Measurements from ENCODE around the gene MTMR2. TPM values are rescaled to one million over a fixed set of nuclear protein-coding genes. Genes with fewer than 3 reads are reported as not detected.

The MTMR2 gene
- total and polyA plus RNA-seq, 4 donors: 24.8 to 40.6 (median 32.3) TPM

GRCh38 chr11:95803973-95804372 is 119.9 kb downstream of the MTMR2 start:
- Histone ChIP-seq H3K27me3 (ENCODE audit: control insufficient read depth in 1 of 2, insufficient read depth in 2 of 2, low read length in 1 of 2) (no peaks in the 10 kb centered on the region), H3K27ac (ENCODE audit: low read depth in 1 of 2, low read length in 2 of 2) (no peak overlapping the region), H3K9me3 (ENCODE audit: control insufficient read depth, low read length) (no peaks in the 10 kb centered on the region), H3K4me1 (ENCODE audit: control insufficient read depth in 1 of 2, insufficient read depth in 2 of 2, low read length in 2 of 2) (no peaks in the 10 kb centered on the region), H3K36me3 (ENCODE audit: control insufficient read depth in 1 of 2, insufficient read depth in 2 of 2, low read length in 1 of 2) (peaks cover 0 to 6% of the 10 kb centered on the region in 2 donors), H3K4me3 (ENCODE audit: low read length in 2 of 2) (no peak overlapping the region)
- WGBS, 2 donors: 96 to 97% methylated on average over 2 of the region's 2 CpGs
- DNase-seq: no peak
- intact Hi-C loops (cut with DNase I): no loop called here
- no peak for ATAC-seq (ENCODE audit: low FRiP score)

GRCh38 chr11:95802806-95803205 is 121.1 kb downstream of the MTMR2 start:
- WGBS, 2 donors: 90 to 100% methylated on average over 1 of the region's 1 CpG
- H3K4me3 ChIP-seq (ENCODE audit: low read length in 2 of 2): no peak overlapping the region
- ATAC-seq (ENCODE audit: low FRiP score) (no peak), DNase-seq (no peak)
- no peaks in the 10 kb centered on the region for H3K27me3 ChIP-seq (ENCODE audit: control insufficient read depth in 1 of 2, insufficient read depth in 2 of 2, low read length in 1 of 2)
- H3K4me1 ChIP-seq (ENCODE audit: control insufficient read depth in 1 of 2, insufficient read depth in 2 of 2, low read length in 2 of 2): no peaks in the 10 kb centered on the region
- peaks cover 0 to 6% of the 10 kb centered on the region in 2 donors for H3K36me3 ChIP-seq (ENCODE audit: control insufficient read depth in 1 of 2, insufficient read depth in 2 of 2, low read length in 1 of 2)
- no peaks in the 10 kb centered on the region for H3K9me3 ChIP-seq (ENCODE audit: control insufficient read depth, low read length)
- no peak overlapping the region for H3K27ac ChIP-seq (ENCODE audit: low read depth in 1 of 2, low read length in 2 of 2)
- intact Hi-C loops (cut with DNase I): no loop called here

GRCh38 chr11:95800438-95800837 is 123.5 kb downstream of the MTMR2 start:
- ATAC-seq (ENCODE audit: low FRiP score) (no peak), DNase-seq (no peak)
- intact Hi-C loops (cut with DNase I): no loop called here

GRCh38 chr11:95799546-95799945 is 124.4 kb downstream of the MTMR2 start:
- WGBS, 2 donors: 73 to 87% methylated on average over 1 of the region's 1 CpG
- intact Hi-C loops (cut with DNase I): no loop called here
- H3K9me3 ChIP-seq (ENCODE audit: control insufficient read depth, low read length): no peaks in the 10 kb centered on the region
- H3K4me1 ChIP-seq (ENCODE audit: control insufficient read depth in 1 of 2, insufficient read depth in 2 of 2, low read length in 2 of 2): no peaks in the 10 kb centered on the region
- no peak for ATAC-seq (ENCODE audit: low FRiP score)
- H3K36me3 ChIP-seq (ENCODE audit: control insufficient read depth in 1 of 2, insufficient read depth in 2 of 2, low read length in 1 of 2): peaks cover 0 to 6% of the 10 kb centered on the region in 2 donors
- H3K27ac ChIP-seq (ENCODE audit: low read depth in 1 of 2, low read length in 2 of 2): no peak overlapping the region
- DNase-seq: no peak
- H3K27me3 ChIP-seq (ENCODE audit: control insufficient read depth in 1 of 2, insufficient read depth in 2 of 2, low read length in 1 of 2): no peaks in the 10 kb centered on the region
- no peak overlapping the region for H3K4me3 ChIP-seq (ENCODE audit: low read length in 2 of 2)

More at GRCh38 chr11:95800438-95800837, 123.5 kb downstream of the MTMR2 start:
- Histone ChIP-seq H3K9me3 (ENCODE audit: control insufficient read depth, low read length) (no peaks in the 10 kb centered on the region), H3K4me3 (ENCODE audit: low read length in 2 of 2) (no peak overlapping the region), H3K36me3 (ENCODE audit: control insufficient read depth in 1 of 2, insufficient read depth in 2 of 2, low read length in 1 of 2) (peaks cover 0 to 6% of the 10 kb centered on the region in 2 donors), H3K27me3 (ENCODE audit: control insufficient read depth in 1 of 2, insufficient read depth in 2 of 2, low read length in 1 of 2) (no peaks in the 10 kb centered on the region), H3K27ac (ENCODE audit: low read depth in 1 of 2, low read length in 2 of 2) (no peak overlapping the region), H3K4me1 (ENCODE audit: control insufficient read depth in 1 of 2, insufficient read depth in 2 of 2, low read length in 2 of 2) (no peaks in the 10 kb centered on the region)
- WGBS, 2 donors: 93 to 94% methylated on average over 12 of the region's 12 CpGs

- H3K36me3 ChIP-seq (ENCODE audit: control insufficient read depth in 1 of 2, insufficient read depth in 2 of 2, low read length in 1 of 2): peaks cover 0 to 4% of the 10 kb centered on the region in 2 donors
- no peak overlapping the region for H3K27ac ChIP-seq (ENCODE audit: low read depth in 1 of 2, low read length in 2 of 2)
- intact Hi-C loops (cut with DNase I): no loop called here
- no peaks in the 10 kb centered on the region for H3K9me3 ChIP-seq (ENCODE audit: control insufficient read depth, low read length)
- WGBS, 2 donors: 73 to 79% methylated on average over 4 of the region's 4 CpGs
- no peak overlapping the region for H3K4me3 ChIP-seq (ENCODE audit: low read length in 2 of 2)
- H3K27me3 ChIP-seq (ENCODE audit: control insufficient read depth in 1 of 2, insufficient read depth in 2 of 2, low read length in 1 of 2): no peaks in the 10 kb centered on the region
- H3K4me1 ChIP-seq (ENCODE audit: control insufficient read depth in 1 of 2, insufficient read depth in 2 of 2, low read length in 2 of 2): no peaks in the 10 kb centered on the region
- DNase-seq: no peak
- ATAC-seq (ENCODE audit: low FRiP score): no peak
Measured at GRCh38 chr11:95796501-95796900, 127.4 kb downstream of the MTMR2 start.

- H3K27me3 ChIP-seq (ENCODE audit: control insufficient read depth in 1 of 2, insufficient read depth in 2 of 2, low read length in 1 of 2): no peaks in the 10 kb centered on the region
- H3K9me3 ChIP-seq (ENCODE audit: control insufficient read depth, low read length): no peaks in the 10 kb centered on the region
- H3K36me3 ChIP-seq (ENCODE audit: control insufficient read depth in 1 of 2, insufficient read depth in 2 of 2, low read length in 1 of 2): peaks cover 0 to 4% of the 10 kb centered on the region in 2 donors
- intact Hi-C loops (cut with DNase I): no loop called here
- no peak overlapping the region for H3K27ac ChIP-seq (ENCODE audit: low read depth in 1 of 2, low read length in 2 of 2)
- 83 to 94% methylated on average over 3 of the region's 3 CpGs for WGBS, 2 donors
- H3K4me1 ChIP-seq (ENCODE audit: control insufficient read depth in 1 of 2, insufficient read depth in 2 of 2, low read length in 2 of 2): no peaks in the 10 kb centered on the region
- DNase-seq: no peak
- no peak for ATAC-seq (ENCODE audit: low FRiP score)
- H3K4me3 ChIP-seq (ENCODE audit: low read length in 2 of 2): no peak overlapping the region
Measured at GRCh38 chr11:95795627-95796295, 128.1 kb downstream of the MTMR2 start.

- WGBS, 2 donors: 92 to 94% methylated on average over 5 of the region's 5 CpGs
- H3K9me3 ChIP-seq (ENCODE audit: control insufficient read depth, low read length): no peaks in the 10 kb centered on the region
- no peak overlapping the region for H3K4me3 ChIP-seq (ENCODE audit: low read length in 2 of 2)
- no peaks in the 10 kb centered on the region for H3K27me3 ChIP-seq (ENCODE audit: control insufficient read depth in 1 of 2, insufficient read depth in 2 of 2, low read length in 1 of 2)
- DNase-seq (no peak), ATAC-seq (ENCODE audit: low FRiP score) (no peak)
- H3K4me1 ChIP-seq (ENCODE audit: control insufficient read depth in 1 of 2, insufficient read depth in 2 of 2, low read length in 2 of 2): no peaks in the 10 kb centered on the region
- H3K27ac ChIP-seq (ENCODE audit: low read depth in 1 of 2, low read length in 2 of 2): no peak overlapping the region
- intact Hi-C loops (cut with DNase I): no loop called here
- H3K36me3 ChIP-seq (ENCODE audit: control insufficient read depth in 1 of 2, insufficient read depth in 2 of 2, low read length in 1 of 2): no peaks in the 10 kb centered on the region
Measured at GRCh38 chr11:95794086-95794485, 129.8 kb downstream of the MTMR2 start.

- no peak overlapping the region for H3K27ac ChIP-seq (ENCODE audit: low read depth in 1 of 2, low read length in 2 of 2)
- no peaks in the 10 kb centered on the region for H3K36me3 ChIP-seq (ENCODE audit: control insufficient read depth in 1 of 2, insufficient read depth in 2 of 2, low read length in 1 of 2)
- no peaks in the 10 kb centered on the region for H3K27me3 ChIP-seq (ENCODE audit: control insufficient read depth in 1 of 2, insufficient read depth in 2 of 2, low read length in 1 of 2)
- no peaks in the 10 kb centered on the region for H3K9me3 ChIP-seq (ENCODE audit: control insufficient read depth, low read length)
- no peak for ATAC-seq (ENCODE audit: low FRiP score)
- WGBS, 2 donors: 91 to 92% methylated on average over 4 of the region's 4 CpGs
- H3K4me3 ChIP-seq (ENCODE audit: low read length in 2 of 2): no peak overlapping the region
- peaks cover 0 to 2% of the 10 kb centered on the region in 2 donors for H3K4me1 ChIP-seq (ENCODE audit: control insufficient read depth in 1 of 2, insufficient read depth in 2 of 2, low read length in 2 of 2)
- intact Hi-C loops (cut with DNase I): no loop called here
- no peak for DNase-seq
Measured at GRCh38 chr11:95793116-95793515, 130.8 kb downstream of the MTMR2 start.

- no peak overlapping the region for H3K4me3 ChIP-seq (ENCODE audit: low read length in 2 of 2)
- H3K9me3 ChIP-seq (ENCODE audit: control insufficient read depth, low read length): no peaks in the 10 kb centered on the region
- ATAC-seq (ENCODE audit: low FRiP score): no peak
- intact Hi-C loops (cut with DNase I): no loop called here
- no peaks in the 10 kb centered on the region for H3K36me3 ChIP-seq (ENCODE audit: control insufficient read depth in 1 of 2, insufficient read depth in 2 of 2, low read length in 1 of 2)
- 88% methylated on average over 7 of the region's 7 CpGs for WGBS, 2 donors
- H3K27ac ChIP-seq (ENCODE audit: low read depth in 1 of 2, low read length in 2 of 2): no peak overlapping the region
- peaks cover 0 to 2% of the 10 kb centered on the region in 2 donors for H3K4me1 ChIP-seq (ENCODE audit: control insufficient read depth in 1 of 2, insufficient read depth in 2 of 2, low read length in 2 of 2)
- no peaks in the 10 kb centered on the region for H3K27me3 ChIP-seq (ENCODE audit: control insufficient read depth in 1 of 2, insufficient read depth in 2 of 2, low read length in 1 of 2)
- no peak for DNase-seq
Measured at GRCh38 chr11:95792700-95793099, 131.2 kb downstream of the MTMR2 start.

All from aorta (tissue), 5 donors.